Suprapubic skin (tissue), 4 donors: ENCODE results near the gene SCAF8. TPM values are rescaled to one million over a fixed set of nuclear protein-coding genes. Genes with fewer than 3 reads are reported as not detected.

Experiments
- DNase-seq, 2 donors: peaks; one replicate each; pipeline ENCODE4 v3.0.0-alpha.2; 2019; ENCODE audit warnings: low spot score in 2 of 2
- H3K27ac ChIP-seq: fragments of 200-600 bp; sonication (generic); one replicate; pipeline ENCODE4 v1.5.1; 2019
- H3K27me3 ChIP-seq: fragments of 200-600 bp; sonication (generic); one replicate; pipeline ENCODE4 v1.5.1; 2019
- H3K36me3 ChIP-seq: fragments of 200-600 bp; sonication (generic); one replicate; pipeline ENCODE4 v1.5.1; 2019
- H3K4me1 ChIP-seq: fragments of 200-600 bp; sonication (generic); one replicate; pipeline ENCODE4 v1.5.1; 2019
- H3K4me3 ChIP-seq: fragments of 200-600 bp; sonication (generic); one replicate; pipeline ENCODE4 v1.5.1; 2019; ENCODE audit warnings: mild to moderate bottlenecking
- H3K9me3 ChIP-seq: fragments of 200-600 bp; sonication (generic); one replicate; pipeline ENCODE4 v1.5.1; 2019
- EP300 ChIP-seq: sonication (generic); formaldehyde crosslinking; IDR thresholded peaks from one replicate; pipeline ENCODE4 v1.6.1; 2017; ENCODE audit warnings: antibody characterized with exemption
- POLR2A ChIP-seq, 2 donors: fragments of 450-650 bp; IDR thresholded peaks; one replicate each; pipeline ENCODE4 v1.6.1; 2017; ENCODE audit warnings: antibody characterized with exemption in 2 of 2, mild to moderate bottlenecking in 2 of 2, moderate library complexity in 2 of 2
- POLR2AphosphoS5 ChIP-seq, 3 donors: sonication (generic); formaldehyde crosslinking; IDR thresholded peaks; one replicate each; pipeline ENCODE4 v1.6.1; 2017; ENCODE audit warnings: antibody characterized with exemption in 3 of 3
- WGBS: methylation state at CpG from one replicate; pipeline ENCODE4 v1.1.5; 2018; 5-methylcytosine and 5-hydroxymethylcytosine counted together
- total RNA-seq, 4 donors: library from RNA; depleted of rRNA; stranded (reverse); fragments of >200 nt; gene quantifications; one replicate each; pipeline ENCODE4 v1.1.0, GENCODE V29; 2016
- TF ChIP-seq, protein P1 (sequence below), 2 donors: fragments of 200-600 bp in 1 of 2; fragments of 450-650 bp in 1 of 2; sonication (generic) in 1 of 2; IDR thresholded peaks; one replicate each; pipeline ENCODE4 v1.5.1; 2016 to 2019; ENCODE audit warnings: antibody characterized with exemption in 2 of 2, mild to moderate bottlenecking in 1 of 2, moderate library complexity in 1 of 2

SCAF8 gene
- total RNA-seq, 4 donors from 2014 or later: 34.1 to 63.7 (median 41.0) TPM

- no peaks in the 10 kb centered on the region for H3K27me3 ChIP-seq
Measured at GRCh38 chr6:154876486-154877280, 143.5 kb downstream of the SCAF8 start.

DNA sequence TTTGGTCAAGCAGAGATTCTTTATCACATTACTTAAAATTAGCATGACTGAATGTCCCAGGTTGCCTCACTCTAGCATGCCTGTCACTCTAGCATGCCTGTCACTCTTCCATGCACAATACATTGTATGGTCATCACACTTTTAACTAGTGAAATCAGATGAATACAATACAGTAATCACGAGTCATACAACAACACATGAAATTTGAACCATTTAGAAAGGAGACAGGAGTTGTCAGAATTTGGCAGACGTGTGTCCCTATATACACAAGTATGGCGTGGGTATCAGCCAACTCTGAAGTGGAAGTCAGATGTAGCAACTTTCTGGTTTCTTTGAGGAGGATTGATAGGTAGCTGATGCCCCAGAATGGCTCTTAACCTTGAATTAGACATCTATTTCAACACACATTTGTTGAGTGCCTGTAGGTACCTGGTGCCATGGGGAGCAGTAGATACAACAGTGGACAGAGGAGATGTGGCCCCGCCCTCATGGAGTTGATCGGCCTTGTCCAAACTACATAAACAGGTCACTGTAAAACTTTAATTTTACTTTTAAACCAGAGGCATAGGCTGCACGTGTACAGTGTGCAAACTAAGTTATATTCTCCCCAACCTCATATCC lies 145.8 kb downstream of the SCAF8 start:
- WGBS: 91% methylated on average over 6 of the region's 6 CpGs
- TF ChIP-seq EP300: no peak
- TF ChIP-seq, protein P1, sequence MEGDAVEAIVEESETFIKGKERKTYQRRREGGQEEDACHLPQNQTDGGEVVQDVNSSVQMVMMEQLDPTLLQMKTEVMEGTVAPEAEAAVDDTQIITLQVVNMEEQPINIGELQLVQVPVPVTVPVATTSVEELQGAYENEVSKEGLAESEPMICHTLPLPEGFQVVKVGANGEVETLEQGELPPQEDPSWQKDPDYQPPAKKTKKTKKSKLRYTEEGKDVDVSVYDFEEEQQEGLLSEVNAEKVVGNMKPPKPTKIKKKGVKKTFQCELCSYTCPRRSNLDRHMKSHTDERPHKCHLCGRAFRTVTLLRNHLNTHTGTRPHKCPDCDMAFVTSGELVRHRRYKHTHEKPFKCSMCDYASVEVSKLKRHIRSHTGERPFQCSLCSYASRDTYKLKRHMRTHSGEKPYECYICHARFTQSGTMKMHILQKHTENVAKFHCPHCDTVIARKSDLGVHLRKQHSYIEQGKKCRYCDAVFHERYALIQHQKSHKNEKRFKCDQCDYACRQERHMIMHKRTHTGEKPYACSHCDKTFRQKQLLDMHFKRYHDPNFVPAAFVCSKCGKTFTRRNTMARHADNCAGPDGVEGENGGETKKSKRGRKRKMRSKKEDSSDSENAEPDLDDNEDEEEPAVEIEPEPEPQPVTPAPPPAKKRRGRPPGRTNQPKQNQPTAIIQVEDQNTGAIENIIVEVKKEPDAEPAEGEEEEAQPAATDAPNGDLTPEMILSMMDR (IDR thresholded peaks at IDR 0.05): no peak
- no peak for TF ChIP-seq POLR2AphosphoS5 (IDR thresholded peaks at IDR 0.05)
- no peak for TF ChIP-seq POLR2A (IDR thresholded peaks at IDR 0.05)
- DNase-seq: no peak
- Histone ChIP-seq H3K27ac (no peak overlapping the region), H3K4me3 (no peak overlapping the region), H3K4me1 (peaks cover 8% of the 10 kb centered on the region), H3K9me3 (no peaks in the 10 kb centered on the region), H3K27me3 (no peaks in the 10 kb centered on the region), H3K36me3 (no peaks in the 10 kb centered on the region)

More at GRCh38 chr6:154876486-154877280, 143.5 kb downstream of the SCAF8 start:
- WGBS: 91% methylated on average over 3 of the region's 3 CpGs
- Histone ChIP-seq H3K4me1 (no peaks in the 10 kb centered on the region), H3K27ac (no peak overlapping the region), H3K9me3 (no peaks in the 10 kb centered on the region), H3K4me3 (no peak overlapping the region), H3K36me3 (no peaks in the 10 kb centered on the region)
- TF ChIP-seq EP300: no peak
- DNase-seq: no peak

DNA sequence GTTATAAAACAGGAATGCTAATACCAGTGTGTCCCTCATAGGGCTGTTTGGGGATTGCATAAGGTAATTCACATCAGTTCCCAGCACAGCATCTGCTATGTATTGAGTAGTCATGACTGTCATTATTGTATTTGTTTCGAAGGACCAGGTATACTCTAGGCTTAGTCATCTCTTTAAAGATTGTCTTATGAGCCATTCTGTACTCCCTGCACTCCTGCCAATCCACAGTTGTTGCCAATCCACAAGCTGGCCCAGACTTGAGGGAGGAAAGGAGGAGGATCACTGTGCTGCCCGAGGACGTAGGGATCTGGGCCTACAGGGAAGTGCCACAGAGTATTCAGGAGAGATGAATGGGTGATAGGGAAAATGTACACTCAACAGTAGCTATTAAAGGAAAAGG lies 148.9 kb downstream of the SCAF8 start:
- peaks cover 8% of the 10 kb centered on the region for H3K4me1 ChIP-seq
- TF ChIP-seq EP300: no peak
- no peak for TF ChIP-seq POLR2A (IDR thresholded peaks at IDR 0.05)
- TF ChIP-seq, protein P1 (IDR thresholded peaks at IDR 0.05): no peak
- no peak for TF ChIP-seq POLR2AphosphoS5 (IDR thresholded peaks at IDR 0.05)
- no peaks in the 10 kb centered on the region for H3K27me3 ChIP-seq
- no peak overlapping the region for H3K27ac ChIP-seq
- WGBS: 52% methylated on average over 3 of the region's 3 CpGs
- no peak for DNase-seq
- no peaks in the 10 kb centered on the region for H3K9me3 ChIP-seq
- H3K36me3 ChIP-seq: no peaks in the 10 kb centered on the region
- H3K4me3 ChIP-seq: no peak overlapping the region

Other genes with a start within 250 kb of the SCAF8 start
- gene CNKSR3, start 222.7 kb upstream of the SCAF8 start, total RNA-seq: 10 to 100 TPM in 3 of 4 donors, 1 to 10 TPM in 1; 8.8 to 12.4 (median 11.2) TPM